Keratinocyte (primary cell): ENCODE data around the gene CBFA2T3.

Experiments used
- CTCF ChIP-seq, 3 experiments: IDR thresholded peaks in 1 of 3; conservative IDR thresholded peaks in 1 of 3; optimal IDR thresholded peaks in 1 of 3; 2 replicates in 2 of 3; 3 replicates in 1 of 3; pipeline versions ENCODE3 to v1.5.1; 2011; ENCODE audit warnings: low read length in 3 of 3, mild to moderate bottlenecking in 3 of 3, moderate library complexity in 2 of 3, control low read depth in 1 of 3, inconsistent platforms in 1 of 3; ENCODE audit not compliant: insufficient read depth in 2 of 3; ENCODE audit errors: extremely low read depth in 1 of 3
- EZH2 ChIP-seq: IDR thresholded peaks from one replicate; pipeline ENCODE4 v1.6.1; 2012; ENCODE audit warnings: inconsistent platforms, mild to moderate bottlenecking, low read length, moderate library complexity

- no peak for TF ChIP-seq CTCF (optimal IDR thresholded peaks at IDR 0.05 in 1 of 3, IDR thresholded peaks at IDR 0.05 in 1 of 3, conservative IDR thresholded peaks at IDR 0.05 in 1 of 3; ENCODE audit: extremely low read depth in 1 of 3, insufficient read depth in 2 of 3, low read length in 3 of 3)
- TF ChIP-seq EZH2, result no peak
These were observed 7.6 kb downstream of the CBFA2T3 start for GRCh38 chr16:88969361-88969831.
